Left kidney (tissue), 2 donors: ENCODE data around the gene LHPP. TPM values are rescaled to one million over a fixed set of nuclear protein-coding genes. Genes with fewer than 3 reads are reported as not detected.

Experiments
- DNase-seq: peaks from one replicate; pipeline ENCODE4 v3.0.0-alpha.2; 2013
- polyA plus RNA-seq: library from polyadenylated mRNA; unstranded; fragments of 120-200 nt; gene quantifications from one replicate; pipeline ENCODE4 v1.2.1, GENCODE V29; 2013; ENCODE audit not compliant: insufficient read length

LHPP gene
- polyA plus RNA-seq, 1 donor, result 17.9 TPM

DNA sequence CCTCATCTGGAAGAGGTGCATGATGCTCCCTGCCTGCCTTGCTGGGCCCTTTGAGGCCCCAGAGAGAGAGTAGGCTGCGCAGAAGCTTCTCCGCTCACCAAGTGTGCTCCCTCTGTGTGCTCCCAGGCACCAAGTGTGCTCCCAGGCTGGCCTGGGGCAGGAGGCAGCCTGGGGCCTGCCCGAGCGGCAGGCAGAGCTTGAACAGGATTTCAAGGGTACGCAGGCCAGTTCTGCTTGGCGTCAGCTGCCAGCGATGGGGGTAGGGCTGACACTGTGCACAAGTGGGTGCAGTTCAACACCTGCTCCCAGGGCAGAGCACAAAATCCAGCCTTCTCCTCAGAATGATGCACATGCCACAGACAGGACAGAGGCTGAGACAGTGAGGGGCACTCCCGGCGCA lies 162.8 kb downstream of the LHPP start:
- DNase-seq, result no peak

DNA sequence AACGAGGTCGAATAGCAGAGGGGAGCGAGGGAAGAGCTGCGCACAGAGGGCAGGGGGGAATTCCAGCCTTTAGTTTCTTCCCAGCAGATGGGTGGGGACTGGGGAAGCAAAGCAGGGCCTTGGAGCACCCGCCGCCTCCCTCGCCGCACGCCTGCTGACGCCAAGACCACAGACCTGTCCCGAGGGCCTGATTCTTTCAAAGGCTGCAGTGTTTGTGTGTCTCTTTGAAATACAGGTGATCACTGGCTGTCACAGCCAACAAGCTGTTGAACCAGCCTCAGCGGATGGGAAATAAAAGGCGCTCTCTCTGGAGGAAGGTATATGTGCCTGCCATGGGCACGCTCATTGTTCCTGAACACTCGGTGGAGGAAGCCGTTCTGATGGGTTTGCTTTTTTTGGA lies 163.3 kb downstream of the LHPP start:
- no peak for DNase-seq

DNA sequence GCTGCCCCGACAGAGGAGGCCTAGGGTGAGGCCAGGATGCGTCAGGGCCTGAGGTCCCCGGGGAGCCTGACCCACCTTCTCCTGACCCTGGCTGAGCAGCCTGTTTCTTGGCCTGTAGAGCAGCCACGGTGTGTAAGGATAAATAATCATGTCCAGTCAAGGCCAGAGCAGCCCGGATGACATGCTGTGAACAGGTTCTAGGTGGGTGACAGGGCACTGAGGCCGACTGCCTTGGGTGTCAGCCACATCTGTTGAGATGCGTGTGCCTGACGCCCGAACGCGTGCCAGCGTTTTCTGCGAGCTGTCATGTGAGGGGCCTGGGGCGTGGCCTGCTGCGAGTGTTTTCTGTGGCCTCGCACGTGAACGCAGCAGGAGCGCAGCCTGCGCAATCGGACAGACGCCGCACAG lies 164.2 kb downstream of the LHPP start:
- DNase-seq, result no peak

DNA sequence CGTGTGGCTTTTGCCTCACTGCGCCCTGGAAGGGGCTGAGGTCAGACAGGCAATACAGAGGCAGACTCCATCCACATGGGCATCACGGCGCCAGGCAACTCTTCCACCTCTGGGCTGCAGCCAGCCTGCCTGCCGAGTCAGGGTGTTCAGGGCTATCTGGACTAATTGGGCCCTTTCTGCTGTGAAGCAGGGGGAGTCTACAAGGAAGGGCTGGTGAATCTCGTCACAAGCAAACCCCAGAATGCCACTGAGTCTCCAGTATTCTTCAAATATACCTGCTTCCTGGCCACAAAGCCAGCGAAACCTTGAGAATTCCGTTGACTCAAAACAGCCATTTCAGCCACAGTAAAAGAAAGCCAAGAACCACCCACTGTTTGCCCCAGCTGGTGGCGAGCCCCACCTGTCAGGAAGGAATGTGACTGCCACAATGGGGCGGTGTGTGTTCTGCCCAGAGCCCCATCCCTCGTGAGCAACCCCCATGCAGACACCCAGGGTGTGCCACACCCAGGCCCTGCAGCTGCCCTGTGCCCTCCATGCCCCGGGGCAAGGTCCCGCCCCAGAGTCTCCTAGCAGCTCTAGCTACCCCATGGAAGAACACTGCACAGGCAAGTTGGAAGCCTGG lies 165.2 kb downstream of the LHPP start:
- DNase-seq, result no peak

DNA sequence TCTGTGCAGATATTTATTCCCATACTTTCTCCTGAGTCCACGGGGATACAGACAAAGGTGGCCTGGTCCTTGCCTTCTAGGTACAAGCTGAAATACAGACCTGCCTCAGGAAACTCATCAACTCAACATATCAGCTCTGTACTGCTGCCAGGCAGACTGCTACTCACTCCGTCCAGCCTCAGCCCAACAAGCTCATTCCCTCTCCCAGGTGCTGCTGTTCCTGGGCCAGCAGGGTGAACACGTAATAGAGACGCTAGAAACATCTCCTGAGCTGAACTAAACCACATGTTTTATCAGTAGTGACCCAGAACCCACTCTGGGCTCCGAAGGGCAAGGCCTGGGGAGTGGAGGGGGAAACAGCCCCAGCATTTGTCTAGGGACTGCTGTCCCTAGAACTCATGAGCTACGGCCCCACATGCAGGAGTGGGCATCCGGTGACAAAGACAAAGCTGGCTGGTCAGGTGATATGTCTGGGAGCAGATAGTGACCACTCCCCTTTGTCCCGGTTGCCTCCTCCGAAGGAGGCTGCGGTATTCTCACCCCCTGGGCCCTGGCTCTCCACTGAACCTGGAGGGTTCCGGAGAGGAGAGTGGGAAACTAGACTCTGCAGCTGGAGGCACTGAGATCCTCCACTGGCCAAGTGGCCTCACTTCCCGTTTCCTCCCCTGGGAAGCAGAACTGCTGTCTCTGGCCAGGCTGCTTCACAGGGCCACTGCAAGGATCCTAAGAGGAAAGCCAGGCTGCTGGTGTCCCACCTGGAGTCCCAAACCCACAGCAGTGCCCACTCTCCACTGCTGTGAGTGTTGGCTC lies 166.4 kb downstream of the LHPP start:
- DNase-seq, result no peak

DNA sequence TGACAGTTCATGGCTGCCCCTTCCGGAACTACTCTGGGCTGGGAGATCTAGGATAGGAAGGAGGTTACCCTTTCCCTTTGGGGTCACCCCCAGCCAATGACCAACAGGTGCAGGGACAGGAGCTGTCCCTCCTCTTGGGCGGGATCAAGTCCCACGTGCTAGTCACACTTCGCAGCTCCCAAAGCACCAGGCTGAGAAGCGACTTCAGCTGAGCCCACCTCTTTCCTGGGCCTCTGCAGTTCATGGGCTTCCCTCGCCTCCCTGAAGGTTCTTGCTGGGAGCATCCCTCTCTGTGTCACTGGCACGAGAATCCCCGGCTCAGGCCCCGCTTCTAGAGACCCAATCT lies 167.0 kb downstream of the LHPP start:
- no peak for DNase-seq

DNA sequence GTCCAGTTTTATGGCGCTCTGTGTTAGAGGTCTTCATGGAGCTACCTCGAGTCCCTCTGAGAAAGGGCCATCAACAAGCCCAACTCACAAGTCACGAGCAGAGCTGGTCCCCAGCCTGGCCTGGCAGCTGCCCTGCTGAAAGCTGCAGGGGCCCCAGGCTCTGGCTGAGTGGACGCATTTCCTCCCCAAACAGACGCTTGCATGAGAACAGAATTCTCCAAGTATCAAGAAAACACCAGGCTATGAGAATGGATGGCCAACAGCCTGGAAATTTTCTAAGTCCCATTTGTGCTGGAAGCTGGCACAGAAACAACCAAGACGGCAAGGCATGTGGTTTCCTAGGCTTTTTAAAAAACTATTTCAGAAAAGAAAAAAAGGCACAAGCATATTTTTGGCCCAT lies 167.8 kb downstream of the LHPP start:
- no peak for DNase-seq

DNA sequence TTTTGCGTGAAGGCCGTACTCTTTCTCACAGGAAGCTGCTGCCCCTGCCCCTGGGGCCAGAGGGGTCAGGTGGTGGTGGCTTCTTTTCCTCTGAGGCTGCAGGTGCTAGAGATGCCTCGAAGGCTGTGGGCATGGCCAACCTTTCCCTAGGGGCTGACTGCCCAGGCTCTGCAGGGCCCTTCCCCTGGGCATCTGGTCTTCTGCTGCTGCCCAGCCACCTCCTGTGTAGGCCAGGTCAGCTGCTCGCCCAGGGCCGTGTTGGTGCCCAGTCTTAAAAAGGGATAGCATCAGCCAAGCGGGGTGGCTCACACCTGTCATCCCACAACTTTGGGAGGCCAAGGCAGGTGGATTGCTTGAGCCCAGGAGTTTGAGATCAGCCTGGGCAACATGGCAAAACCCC lies 168.2 kb downstream of the LHPP start:
- DNase-seq, result no peak

DNA sequence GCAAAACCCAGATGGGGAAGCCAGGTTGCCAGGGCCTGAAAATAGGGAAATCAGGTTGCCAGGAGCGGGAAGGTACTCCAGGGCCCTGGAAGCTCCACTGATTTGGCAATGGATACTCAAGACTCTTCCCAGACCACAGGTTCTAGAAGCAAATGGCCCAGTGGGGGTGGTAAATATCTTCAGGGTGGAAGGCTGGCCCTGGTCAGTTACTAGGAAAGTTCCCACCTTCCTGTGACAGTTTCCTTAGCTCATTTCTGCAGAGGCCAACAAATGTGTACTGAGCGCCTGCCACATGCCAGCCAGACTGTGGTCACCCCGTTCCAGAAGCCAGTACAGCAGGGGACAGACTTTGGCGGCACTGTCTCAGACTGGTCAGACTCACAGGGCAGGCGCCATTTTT lies 168.9 kb downstream of the LHPP start:
- DNase-seq, result no peak

DNA sequence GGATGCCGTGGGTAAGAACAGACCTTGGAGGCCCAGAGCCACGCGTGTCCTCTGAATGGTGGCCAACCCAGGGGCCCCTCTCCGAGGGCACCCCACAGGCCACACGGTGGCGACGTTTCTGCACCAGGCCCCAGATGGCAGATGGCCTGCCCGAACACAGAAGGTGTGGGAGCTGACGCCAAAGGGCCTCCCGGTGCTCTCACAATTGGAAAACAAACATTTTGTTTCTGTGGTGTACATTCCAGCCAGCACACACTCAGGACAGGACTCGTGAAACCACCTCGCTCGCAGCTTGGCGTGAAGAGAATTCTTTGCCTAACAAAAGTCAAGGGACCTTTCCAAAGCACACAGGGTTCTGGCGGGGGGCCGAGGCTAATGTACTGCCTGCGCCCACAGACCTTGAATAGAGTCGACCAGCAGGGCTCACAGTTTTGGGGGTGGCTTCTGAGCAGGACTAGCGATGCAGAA lies 170.5 kb downstream of the LHPP start:
- DNase-seq, result no peak

DNA sequence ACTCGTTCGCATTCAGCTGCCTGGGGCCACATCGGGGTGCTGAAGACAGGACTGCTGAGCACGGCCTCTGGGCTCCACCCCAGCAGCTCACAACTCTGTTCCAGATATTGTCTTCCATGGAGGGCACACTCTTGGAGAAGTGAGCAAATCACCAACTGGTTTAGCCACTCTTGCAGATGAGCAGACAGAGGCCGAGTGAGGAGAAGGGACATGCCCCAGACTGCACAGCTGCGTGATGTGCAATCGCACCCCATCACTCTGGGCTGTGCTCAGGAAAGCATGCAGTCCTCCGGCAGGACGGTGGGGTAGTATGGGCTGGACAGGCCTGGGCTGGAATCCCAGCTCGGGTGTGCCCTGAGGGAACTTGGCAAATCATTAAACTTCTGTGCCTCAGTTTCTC lies 170.9 kb downstream of the LHPP start:
- DNase-seq, result no peak

DNA sequence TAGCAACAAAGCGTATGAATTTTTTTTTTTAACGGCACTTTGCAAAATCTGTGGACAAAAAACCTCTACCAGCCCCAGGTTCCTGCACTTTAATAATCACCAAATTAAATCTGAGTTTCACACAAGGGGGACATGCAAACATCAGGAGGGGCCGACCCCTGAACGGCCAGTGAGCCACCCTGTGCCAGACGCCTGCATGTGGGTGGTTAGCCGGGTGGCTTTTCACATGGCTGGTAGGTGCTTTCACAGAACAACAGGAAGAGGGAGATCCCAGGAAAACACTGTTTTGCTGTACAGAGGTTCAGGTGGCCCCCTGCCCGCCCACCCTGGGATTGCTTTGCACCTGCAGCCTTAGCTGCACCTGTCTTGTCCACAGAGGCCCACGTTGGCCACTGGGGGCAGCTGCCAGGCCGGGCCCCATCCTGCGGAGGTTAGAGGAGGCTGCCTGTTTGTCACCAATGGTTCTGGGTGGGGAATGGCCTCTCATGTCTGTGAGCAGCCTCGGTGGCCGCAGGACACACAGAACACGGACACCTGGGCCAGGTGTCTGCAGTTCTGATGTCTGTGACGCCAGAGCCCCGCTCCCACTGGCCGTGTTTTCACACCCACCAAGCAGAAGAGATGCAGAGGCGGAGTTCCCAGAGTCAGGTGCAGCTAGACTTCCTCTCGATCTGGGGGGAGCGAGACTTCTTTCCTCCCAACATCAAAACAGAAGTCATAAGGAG lies 174.8 kb downstream of the LHPP start:
- DNase-seq, result no peak

DNA sequence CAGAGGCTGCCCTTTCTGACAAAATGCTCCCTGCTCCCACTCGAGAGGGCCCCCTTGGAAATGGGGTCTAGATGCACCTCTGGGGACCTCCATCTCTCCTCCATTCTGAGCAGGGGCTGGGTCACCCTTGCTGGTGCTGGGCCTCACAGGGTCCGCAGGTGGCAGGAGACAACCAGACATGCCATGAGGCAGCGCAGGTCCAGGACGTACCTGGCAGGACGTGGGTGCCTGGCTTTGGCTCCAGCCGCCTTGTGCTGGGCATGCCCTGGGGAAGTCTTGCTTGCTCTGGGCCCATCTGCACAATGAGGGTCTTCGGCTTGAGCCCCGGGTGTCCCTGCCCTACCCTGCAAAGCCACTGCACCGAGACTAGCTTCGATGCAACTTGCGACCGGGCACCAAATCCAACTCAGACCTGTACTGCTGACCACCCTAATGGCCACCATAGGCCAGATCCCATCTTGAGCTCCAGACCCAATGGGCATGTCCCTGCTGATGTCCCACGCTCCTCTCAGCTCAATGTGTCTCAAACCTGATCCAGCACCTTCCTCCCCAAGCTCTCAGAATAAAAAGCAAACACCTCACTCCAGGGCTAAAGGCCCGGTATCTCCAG lies 175.6 kb downstream of the LHPP start:
- DNase-seq, result no peak

DNA sequence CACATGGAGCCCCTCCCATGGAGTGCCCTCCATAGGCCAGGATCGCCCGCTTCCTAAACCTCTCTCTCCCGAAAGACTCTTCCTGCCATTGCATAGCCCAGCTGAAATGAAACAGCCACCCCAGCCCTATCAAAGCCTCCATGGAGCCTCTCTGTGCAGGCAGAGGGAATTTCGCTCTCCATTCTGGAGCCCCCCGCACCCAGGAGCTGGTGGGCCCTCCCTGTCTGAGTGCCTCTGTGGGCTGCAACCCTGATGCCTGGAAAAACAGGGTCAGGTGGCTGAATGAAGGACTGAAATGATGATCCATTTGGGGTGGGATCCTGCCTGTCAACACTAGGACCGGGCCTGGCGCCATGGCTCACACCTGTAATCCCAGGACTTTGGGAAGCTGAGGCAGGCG lies 176.1 kb downstream of the LHPP start:
- DNase-seq, result no peak

DNA sequence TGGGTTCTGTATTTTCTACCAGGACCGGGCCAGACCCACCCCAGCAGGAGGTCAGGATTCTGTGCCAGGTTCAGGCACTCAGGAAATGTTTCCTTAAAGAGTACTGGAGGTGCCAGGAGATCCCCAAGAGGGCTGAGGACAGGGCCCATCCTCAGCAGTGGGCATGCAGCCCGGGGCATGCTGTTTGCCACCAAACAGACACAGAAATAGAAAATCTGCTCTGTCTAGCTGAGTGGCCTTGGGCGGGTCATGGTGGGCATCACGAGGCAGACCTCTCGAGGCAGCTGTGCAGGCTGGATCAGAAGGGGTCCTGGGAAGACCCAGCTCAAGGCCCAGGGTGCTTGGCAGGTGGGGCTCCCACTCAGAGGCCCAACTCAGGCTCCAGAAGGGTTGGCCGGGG lies 177.6 kb downstream of the LHPP start:
- no peak for DNase-seq

DNA sequence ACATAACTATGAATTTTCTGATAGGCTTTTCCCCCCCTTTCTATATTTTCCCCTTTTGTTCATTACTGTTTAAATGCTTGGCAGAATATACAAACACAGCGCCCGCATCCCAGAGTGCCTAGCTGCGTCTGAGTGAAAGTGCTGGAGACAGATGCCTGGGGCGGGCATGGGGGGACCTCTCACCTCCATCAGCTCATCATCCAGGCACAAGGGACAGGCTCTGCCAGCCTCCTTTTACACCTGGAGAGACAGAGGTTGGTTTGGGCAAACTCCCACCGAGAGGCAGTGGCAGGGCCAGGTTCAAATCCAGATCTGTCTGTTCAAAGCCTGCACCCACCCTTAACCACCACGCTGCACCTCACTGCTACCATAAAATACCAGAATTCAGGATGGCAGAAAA lies 178.0 kb downstream of the LHPP start:
- DNase-seq, result no peak

DNA sequence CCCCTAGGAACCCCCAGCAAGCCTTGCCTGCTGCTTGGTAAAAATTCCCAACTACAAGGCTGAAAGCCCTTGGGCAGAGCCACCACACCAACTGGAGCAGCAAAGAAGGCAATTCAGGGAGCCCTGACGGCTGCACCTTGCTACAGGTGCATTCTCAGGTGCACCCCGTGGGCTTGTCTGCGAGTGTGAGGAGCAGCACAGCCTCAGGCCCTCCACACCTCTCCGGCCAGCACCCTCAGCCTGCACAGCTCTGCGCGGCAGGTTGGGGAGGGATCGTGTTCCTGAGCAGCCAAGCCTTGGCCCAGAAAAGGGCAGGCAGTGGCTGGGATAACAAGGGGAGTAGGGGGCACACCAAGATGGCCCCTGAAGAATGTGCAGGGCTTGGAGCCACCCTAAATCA lies 178.4 kb downstream of the LHPP start:
- no peak for DNase-seq

DNA sequence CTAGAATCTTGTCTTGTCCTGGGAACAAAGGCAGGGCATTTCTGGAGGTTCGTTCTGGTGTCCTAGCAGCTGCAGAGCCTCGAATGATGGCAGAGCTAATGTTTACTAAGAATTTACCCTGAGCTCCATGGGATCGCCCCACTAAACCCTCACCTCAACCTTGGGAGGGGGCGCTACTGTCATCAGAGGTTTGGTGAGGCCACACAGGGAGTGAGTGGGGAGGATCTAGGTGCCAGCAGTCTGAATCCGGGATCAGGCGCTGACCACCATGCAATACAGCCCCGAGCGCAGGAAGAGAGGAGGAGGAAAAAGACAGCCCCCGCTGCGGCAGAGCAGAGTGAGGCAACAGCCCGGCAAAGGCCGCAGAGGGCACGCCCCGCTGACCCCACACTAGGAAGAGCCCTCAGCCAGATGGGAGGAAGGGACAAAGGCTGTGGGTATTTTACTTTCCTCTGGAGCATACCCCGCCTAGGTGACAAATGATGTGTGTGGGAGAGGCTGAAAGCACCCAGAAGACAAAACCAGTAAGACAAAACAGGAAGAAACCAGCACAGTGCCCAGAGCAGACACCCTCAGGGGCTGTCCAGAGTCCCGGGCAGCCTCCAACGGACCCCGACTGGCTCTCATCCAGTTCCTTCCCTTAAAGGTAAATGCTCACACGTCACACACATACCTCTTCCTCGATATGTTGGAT lies 179.1 kb downstream of the LHPP start:
- no peak for DNase-seq

DNA sequence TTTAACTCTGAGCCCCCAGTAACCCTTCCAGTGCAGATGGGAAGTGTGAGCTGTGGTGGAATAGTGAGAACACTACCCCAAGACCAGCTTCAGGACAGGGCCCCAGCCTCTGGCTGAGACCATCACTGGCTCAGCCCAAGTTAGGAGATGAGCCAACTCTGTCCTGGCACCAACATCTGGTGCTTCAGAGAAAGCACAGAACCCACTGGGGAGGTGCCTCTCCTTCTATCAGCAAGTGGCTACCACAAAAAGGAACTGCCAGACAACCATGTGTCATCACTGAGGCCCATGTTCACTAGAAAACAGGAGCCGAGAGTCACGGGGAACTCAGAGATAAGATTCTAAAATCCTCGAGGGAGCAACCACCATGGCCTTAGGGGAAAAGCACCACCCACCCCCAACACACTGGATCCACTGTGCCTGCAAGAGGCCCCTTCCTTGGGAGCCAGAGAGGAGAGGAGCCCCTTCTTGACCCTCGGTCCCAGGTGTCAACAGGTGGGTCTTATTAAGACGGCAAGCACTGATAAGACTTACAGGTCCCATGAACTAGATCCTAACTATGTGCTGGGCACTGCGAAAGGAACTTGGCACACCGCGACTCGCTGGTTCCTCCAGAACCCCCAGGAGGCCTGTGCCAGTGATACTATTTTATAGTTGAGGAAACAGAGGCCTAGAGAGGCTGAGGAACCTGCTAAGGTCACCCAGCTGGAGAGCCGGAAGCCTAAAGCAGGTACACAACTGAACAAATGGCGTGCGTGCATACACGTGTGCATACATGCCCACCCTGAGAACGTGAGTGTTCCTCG lies 179.9 kb downstream of the LHPP start:
- DNase-seq, result no peak

DNA sequence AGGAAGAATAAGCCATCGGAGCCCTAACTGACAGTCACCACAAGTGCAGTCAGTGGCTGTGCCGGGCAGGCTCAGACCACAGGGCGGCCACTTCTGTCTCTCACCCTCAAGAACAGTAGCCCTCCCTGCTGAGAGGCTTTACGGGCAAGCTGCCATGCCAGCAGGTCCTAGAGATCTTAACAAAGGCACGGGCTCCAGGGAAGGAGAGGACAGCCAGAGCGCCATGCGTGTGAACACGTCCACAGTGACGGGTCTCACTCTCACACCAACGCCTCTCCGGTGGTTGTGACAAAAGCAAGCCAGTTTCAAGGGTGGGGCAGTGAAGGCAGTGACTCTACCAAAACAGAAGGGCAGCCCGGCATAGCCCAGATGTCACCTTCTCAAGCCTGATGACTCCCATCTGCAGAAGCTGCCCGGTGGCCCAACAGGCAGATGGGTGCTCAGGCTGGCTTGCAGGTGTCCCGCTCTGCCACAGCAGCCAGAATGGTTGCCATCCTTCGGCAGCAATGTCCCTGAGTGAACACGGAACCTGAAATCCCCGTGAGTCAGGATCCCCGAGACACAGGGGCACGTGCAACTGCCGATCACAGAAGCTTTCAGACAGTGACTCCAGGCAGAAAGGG lies 180.6 kb downstream of the LHPP start:
- DNase-seq, result no peak
